GM18505 (cell line): ENCODE measurements around the gene LYAR.
"Not testable (repeated sequence)": the region's sequence is repeated elsewhere in the genome, so short reads cannot be mapped to it uniquely, and the experiment has no call there.

Experiments used
- ATAC-seq: cut with Tn5 transposase; IDR thresholded peaks from one replicate; pipeline ENCODE4 v1.9.1; 2021; ENCODE audit not compliant: unreplicated experiment
- POLR2A ChIP-seq: IDR thresholded peaks from 4 replicates; pipeline ENCODE4 v1.6.1; 2011; ENCODE audit warnings: borderline replicate concordance; ENCODE audit not compliant: insufficient read depth, insufficient read length; ENCODE audit errors: extremely low read depth

LYAR gene

DNA sequence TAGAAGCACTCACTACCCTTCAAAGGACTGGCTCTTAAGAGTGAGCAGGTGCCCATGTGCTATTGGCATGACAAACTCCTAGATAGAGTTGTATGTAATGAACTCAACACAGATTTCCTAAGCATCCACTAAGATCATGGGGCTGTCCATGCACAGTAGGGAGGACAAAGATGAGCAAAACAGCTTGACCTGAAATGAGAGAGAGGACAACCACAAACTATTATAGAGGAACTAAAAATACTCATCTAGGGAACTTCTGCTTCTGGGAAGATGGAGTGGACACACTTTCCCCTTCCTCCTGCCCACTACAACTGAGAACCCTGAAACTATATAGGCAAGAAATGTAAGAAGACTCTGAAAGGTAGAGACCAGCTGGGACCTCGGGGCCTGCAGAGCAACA, 21.2 kb downstream of the LYAR start:
- no peak for TF ChIP-seq POLR2A
- no peak for ATAC-seq

DNA sequence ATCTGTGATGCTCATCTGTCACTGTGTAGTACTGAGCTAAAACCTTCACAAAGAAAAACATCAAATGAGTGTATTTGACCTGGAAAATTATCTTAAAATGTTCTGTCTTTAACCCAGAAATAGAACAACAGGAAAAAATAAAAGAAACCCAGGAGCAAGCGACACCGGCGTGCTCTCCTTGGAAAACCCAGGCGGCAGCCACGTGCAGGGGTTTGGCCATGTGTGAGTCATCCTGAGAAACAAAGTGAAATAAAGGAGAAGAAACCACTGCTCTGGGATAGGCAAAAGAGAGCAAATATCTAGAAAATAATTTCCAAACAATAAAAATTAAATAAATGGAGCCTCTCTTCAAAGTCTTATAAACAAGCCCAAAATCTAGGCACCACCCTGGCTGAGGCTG, 22.0 kb downstream of the LYAR start:
- ATAC-seq: no peak

GRCh38 chr4:4260185-4260751, 29.7 kb downstream of the LYAR start:
- no peak for ATAC-seq
- no peak for TF ChIP-seq POLR2A

More for the DNA sequence above, 22.0 kb downstream of the LYAR start:
- TF ChIP-seq POLR2A: no peak

DNA sequence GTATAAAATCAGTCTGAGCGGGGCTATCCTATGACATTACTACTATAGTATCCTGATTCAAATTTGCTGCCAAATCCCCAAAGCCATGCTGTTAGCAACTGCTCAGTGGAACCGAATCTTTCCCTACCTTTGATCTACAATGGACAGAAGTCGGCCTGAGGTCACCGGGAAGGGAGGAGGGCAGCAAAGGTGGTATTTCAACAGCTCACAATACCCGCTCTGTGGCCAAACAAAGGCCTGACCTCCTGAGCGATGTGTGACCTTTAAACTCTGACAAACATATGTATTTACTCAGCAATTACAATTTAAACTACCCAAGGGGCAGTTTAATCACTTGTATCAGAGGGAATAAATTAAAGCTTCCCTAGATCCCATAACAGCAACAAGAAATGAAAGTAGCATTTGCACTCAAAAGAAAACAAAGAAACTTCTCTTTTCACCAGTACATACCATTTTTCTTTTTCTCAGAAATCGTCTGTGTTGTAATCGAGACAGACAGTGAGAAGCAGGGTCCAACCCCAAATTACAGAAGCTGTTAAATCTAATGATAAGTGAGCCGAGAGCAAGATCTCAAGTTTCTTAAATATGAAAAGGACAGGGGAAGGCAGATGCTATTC, 30.4 kb downstream of the LYAR start:
- ATAC-seq: no peak

DNA sequence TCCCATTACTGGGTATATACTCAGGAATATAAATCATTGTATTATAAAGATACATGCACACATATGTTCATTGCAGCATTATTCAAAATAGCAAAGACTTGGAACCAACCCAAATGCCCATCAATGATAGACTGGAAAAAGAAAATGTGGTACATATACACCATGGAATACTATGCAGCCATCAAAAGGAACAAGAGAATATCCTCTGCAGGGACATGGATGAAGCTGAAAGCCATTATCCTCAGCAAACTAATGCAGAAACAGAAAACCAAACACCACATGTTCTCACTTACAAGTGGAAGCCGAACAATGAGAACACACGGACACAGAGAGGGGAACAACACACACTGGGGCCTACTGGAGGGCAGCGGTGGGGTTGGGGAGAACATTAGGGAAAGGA, 32.2 kb downstream of the LYAR start:
- not testable (repeated sequence) for ATAC-seq

More for the DNA sequence above, 30.4 kb downstream of the LYAR start:
- TF ChIP-seq POLR2A: no peak

DNA sequence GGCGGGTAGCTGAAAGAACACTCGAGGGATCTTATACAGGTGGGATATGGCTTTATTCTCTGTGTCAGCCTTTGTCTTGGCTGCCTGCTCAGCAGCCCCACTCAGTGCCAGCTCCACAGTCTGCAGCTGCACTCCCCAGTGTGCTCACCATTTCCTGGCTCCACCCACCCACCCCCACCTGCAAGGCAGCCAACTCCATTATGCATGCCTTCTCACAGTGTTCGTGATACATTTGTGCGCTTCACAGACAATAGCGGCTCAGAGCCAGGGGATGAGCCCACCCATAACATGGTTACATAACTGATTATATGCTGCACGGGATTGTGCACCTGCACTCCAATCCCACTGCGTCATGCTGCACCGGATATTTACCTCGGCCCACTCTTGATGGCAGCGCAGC, 33.2 kb downstream of the LYAR start:
- ATAC-seq: no peak
- no peak for TF ChIP-seq POLR2A

DNA sequence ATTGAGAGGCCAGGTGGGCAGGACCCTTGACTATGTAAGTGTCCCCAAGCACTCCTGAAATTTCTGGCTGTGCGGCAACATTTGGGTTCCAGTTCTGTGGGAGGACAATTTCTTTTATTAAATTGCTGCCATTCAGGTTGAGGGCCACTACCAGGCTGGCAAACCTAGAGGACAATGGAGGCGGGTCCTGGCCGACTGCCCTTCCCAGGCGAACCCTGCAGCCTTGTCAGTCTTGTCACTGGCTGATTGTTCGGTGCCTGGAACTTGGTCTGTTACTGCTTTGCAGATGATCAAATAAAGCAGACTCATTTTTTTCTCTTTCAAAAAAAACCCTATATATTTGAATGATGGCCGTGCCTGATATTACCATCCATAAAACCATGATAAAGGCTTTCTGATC, 35.3 kb downstream of the LYAR start:
- ATAC-seq: no peak
- TF ChIP-seq POLR2A: no peak

DNA sequence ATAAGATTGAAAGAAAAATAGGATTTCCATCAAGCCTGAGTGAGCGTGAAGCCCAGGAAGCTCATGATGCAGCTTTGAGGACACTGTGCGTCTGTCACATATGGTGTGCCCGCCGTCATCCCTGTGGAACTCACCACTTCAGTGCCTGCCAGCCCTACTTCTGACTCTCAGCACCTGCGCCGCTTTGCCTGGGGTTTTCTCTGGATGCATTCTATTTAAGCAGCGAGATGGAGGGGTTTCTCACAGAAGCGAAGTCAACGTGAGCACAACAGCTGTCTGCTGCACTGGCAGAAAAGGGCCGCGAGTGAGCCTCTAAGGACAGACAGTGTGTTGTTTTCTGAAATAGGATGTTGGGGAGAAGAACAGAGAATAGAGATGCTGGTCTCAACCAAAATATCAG, 35.8 kb downstream of the LYAR start:
- TF ChIP-seq POLR2A: no peak
- no peak for ATAC-seq

DNA sequence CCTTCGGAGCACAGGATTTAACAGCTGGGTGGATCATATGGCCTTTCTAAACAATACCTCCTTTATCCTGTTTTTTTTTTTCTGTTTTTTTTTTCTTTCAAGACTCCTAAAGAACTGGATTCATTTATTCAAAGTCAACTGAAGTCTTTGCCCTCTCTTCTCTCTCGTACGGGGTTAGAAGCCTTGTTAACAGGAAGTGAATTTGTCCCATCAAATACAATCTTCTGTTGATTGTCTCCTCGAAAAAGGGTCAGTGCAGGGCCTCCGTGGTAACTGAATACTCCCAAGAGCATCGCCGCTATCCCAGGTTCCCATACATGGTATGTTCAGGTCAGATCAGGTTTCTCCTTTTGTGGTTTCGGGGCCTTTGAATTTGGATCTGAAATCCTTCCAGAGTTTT, 40.1 kb downstream of the LYAR start:
- ATAC-seq: no peak
- TF ChIP-seq POLR2A: no peak

DNA sequence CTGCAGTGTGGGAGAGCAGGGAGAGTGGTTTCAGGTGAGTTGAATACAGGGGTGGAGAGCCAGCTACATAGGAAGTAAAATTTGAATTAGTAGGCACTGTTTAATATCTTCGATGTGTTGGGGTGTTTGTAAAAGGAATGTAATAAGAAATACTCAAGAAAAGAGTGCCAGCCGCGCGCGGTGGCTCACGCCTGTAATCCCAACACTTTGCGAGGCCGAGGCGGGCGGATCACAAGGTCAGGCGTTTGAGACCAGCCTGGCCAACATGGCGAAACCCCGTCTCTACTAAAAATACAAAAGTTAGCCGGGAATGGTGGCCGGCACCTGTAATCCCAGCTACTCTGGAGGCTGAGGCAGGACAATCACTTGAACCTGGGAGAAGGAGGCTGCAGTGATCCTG, 40.6 kb downstream of the LYAR start:
- ATAC-seq: not testable (repeated sequence)

DNA sequence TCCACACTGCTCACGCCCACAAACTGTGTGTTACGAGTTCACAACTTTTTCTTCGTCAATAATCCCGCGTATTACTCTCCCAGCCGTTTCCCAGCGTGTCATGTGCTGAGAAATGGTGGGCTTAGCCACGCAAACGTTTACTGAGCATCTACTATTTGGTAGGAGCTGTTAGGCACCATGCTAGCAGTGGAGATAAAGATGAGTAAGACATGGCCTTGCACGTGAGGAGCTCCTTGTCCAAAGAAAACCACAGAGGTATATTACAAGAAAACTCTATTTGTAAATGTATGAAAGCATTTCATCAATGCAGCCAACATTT, 41.1 kb downstream of the LYAR start:
- ATAC-seq: no peak

DNA sequence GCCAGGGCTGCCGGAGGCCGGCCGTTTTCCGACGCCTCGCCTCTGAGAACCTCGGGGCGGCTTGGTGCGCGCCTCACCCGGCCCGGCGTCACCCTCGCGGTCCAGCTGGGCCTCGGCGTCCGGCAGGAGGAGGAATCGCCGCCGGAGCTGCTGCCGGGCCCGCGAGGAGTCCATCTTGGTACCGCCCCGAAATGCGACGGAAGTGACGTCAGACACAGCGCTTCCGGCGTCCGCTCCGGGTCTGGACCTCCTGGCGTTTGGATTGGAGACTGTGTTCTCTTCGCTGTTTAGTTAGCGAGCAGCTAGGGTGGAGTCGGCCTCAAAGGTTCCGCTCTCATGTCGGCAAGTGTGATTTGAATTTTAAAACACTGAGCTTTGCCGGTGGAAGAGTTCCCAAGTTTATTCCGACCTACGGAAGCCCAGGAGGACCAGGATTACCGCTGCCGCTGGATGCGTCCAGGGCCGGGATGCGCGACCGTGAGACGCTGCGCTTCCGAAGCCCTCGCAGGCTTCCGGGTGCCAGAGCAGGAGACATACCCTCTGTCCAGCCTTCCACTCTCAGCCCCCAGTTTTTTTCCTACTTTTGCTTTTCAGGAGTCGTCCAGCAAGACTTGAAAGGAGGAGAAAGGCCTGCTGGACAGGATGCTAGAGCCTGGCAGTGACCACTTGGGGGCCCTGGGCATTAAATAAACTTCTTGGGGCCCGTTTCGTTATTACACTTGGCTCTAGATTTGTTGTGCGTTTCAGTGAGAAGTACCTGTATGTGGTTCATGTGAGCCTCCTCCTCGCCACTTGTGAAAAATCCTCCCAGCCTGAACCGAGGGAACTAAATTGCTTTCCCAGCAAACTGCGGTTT, 41.7 kb downstream of the LYAR start, which contains the start of gene TMEM128:
TSS of gene TMEM128 (minus strand) at position 195 of the 856 bp plus-strand sequence. CDS start at position 174, 21 bp downstream.
- peak; percentile 95 for ATAC-seq
- TF ChIP-seq POLR2A: peak; percentile 96

More for the DNA sequence above, 41.1 kb downstream of the LYAR start:
- no peak for TF ChIP-seq POLR2A

DNA sequence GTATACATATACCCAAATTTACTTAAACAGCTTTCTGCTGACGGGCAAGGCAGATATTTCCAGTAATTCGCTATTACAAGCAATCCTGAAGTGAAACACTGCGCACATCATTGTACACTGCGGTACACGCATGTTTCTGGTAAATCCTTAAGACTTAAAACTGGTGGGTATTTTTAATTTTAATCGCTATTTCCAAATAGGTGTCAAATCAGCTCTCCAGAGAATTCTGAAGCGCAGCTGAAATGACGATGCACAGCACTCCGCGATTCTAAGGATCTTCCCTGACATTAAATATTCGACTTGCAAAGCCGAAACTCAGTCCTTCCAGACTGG, 42.3 kb downstream of the LYAR start:
- ATAC-seq: peak; percentile 0

DNA sequence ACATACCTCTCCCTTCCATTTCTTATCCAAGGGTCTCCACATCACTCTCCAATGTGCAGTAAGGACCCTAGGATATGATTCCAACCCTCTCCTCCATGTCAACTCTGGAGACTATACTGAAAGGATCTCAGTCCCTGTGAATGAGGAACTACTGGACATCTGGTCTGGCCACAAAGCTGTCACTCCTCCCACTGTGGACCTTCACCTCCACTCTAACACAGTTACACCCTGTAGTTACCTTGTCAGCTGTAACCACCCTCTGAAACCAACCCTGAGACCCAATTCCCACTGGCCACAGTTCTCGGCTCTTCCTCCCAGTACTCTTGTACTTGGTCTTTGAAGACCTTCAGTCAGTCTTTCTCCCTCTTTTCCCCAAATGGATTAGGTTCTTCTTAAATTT, 44.8 kb downstream of the LYAR start:
- no peak for TF ChIP-seq POLR2A
- ATAC-seq: no peak

More for the DNA sequence above, 42.3 kb downstream of the LYAR start:
- no peak for TF ChIP-seq POLR2A

GRCh38 chr4:4239551-4239950, 50.4 kb downstream of the LYAR start:
- not testable (repeated sequence) for ATAC-seq
